GM11168 (cell line): ENCODE measurements around the gene RELA.
"Not testable (repeated sequence)": the region's sequence is repeated elsewhere in the genome, so short reads cannot be mapped to it uniquely, and the experiment has no call there.

ENCODE experiments used
- in situ Hi-C: fragments of 300-500 bp; cut with MboI; formaldehyde crosslinking; loops from one replicate; pipeline ENCODE4 v1.12.0; 2022; ENCODE audit warnings: low sequenced_read_pairs; ENCODE audit not compliant: unreplicated experiment

The RELA gene

GRCh38 chr11:65649656-65650546, 12.8 kb downstream of the RELA start:
- in situ Hi-C loops = no loop called here

DNA sequence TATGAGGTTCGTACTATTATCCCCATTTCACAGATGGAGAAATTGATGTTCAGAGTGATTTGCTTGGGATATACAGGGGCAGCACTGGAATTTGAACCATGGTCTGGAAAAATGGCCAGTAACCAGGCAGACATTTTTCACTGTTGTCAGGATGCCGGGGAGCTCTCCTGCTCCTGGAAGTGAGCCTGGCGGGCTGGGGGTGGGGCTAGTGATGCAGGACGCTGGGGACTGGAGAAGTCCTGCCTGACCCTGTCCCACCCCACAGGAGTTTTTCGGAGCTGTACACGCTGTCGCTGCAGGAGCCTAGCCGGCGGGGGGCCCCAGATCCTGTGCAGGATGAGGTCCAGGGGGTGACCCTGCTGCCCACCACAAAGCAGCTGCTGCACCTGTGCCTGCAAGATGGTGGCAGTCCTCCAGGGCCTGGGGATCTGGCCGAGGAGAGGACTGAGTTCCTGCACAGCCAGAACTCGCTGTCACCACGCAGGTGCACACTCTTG, 13.7 kb downstream of the RELA start:
- in situ Hi-C loops = no loop called here

DNA sequence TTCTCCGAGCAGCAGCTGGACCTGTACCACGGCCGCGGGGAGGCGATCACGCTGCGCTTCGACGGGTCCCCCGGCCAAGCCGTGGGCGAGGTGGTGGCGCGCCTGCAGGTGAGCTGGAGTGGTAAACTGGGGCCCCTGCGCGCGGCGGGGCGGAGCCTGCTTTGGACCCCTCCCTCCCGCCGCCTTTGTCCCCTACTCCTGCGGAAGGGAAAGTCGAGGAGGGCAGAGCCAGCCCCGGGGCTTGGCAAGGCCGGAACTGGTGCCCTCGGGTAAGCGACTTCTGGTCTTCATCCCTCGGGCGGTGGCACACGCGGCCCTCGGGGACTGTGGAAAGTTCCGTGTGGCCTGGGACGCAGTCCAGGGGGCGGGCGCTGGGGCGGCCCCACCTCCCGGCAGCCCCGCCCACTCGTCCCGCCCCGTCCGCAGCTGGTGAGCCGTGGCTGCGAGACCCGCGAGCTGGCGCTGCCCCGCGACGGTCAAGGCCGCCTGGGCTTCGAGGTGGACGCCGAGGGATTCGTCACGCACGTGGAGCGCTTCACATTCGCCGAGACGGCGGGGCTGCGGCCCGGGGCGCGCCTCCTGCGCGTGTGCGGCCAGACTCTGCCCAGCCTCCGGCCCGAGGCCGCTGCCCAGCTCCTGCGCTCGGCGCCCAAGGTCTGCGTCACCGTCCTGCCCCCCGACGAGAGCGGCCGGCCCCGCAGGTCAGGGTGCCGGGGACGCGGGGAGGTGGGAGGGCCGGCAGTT, 15.6 kb downstream of the RELA start:
- in situ Hi-C loops = no loop called here

DNA sequence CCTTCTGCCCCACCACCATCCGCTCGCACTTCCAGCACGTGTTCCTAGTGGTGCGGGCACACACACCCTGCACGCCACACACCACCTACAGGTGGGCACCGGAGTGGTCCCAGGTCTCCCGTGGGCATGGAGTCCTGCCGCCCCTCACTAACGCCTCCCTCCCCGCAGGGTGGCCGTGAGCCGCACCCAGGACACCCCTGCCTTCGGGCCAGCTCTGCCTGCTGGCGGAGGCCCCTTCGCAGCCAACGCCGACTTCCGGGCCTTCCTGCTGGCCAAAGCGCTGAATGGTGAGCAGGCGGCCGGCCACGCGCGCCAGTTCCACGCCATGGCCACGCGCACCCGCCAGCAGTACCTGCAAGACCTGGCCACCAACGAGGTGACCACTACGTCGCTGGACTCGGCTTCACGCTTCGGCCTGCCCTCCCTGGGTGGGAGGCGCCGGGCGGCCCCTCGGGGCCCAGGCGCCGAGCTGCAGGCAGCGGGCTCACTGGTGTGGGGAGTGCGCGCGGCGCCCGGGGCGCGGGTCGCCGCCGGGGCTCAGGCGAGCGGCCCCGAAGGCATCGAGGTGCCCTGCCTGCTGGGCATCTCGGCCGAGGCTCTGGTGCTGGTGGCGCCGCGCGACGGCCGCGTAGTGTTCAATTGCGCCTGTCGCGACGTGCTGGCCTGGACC, 16.3 kb downstream of the RELA start:
- in situ Hi-C loops = no loop called here

GRCh38 chr11:65645710-65646109, 17.0 kb downstream of the RELA start:
- in situ Hi-C loops = no loop called here

- in situ Hi-C loops = no loop called here
Measured at GRCh38 chr11:65644837-65645236, 17.9 kb downstream of the RELA start.

DNA sequence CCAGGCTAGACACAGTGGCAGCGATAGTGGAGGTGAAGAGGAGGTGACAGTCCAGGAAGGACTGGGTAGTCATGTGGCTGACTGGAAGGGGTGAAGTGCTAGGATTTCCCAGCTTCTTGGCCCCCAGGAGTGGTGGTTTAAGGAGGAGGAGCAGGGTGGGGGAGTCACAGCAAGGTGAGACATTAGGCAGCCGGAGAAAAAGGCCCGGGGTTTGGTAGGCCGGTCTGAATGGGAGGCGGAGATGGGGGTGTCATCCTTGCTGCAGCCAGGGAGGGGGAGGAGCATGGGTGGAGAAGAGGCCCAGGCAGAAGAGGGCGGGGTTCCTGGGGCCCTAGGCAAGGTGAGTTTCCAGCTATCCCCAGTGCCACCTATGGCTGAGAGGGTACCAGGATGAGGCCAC, 18.7 kb downstream of the RELA start:
- in situ Hi-C loops = no loop called here

GRCh38 chr11:65642014-65642671, 20.6 kb downstream of the RELA start:
- in situ Hi-C loops = no loop called here

- in situ Hi-C loops = no loop called here
Measured at GRCh38 chr11:65641297-65642013, 21.3 kb downstream of the RELA start.

GRCh38 chr11:65640483-65641296, 22.0 kb downstream of the RELA start:
- in situ Hi-C loops = no loop called here

GRCh38 chr11:65639623-65640482, 22.9 kb downstream of the RELA start:
- in situ Hi-C loops = no loop called here

- in situ Hi-C loops = not testable (repeated sequence)
Measured at GRCh38 chr11:65639228-65639597, 23.5 kb downstream of the RELA start.

GRCh38 chr11:65637794-65638419, 24.8 kb downstream of the RELA start, which contains the start of gene SIPA1:
TSS of gene SIPA1 (plus strand) at chr11:65638101. CDS start at chr11:65640922, 2,821 bp downstream.
- in situ Hi-C loops = no loop called here

- in situ Hi-C loops = no loop called here
Measured at GRCh38 chr11:65637032-65637557, 25.6 kb downstream of the RELA start.

DNA sequence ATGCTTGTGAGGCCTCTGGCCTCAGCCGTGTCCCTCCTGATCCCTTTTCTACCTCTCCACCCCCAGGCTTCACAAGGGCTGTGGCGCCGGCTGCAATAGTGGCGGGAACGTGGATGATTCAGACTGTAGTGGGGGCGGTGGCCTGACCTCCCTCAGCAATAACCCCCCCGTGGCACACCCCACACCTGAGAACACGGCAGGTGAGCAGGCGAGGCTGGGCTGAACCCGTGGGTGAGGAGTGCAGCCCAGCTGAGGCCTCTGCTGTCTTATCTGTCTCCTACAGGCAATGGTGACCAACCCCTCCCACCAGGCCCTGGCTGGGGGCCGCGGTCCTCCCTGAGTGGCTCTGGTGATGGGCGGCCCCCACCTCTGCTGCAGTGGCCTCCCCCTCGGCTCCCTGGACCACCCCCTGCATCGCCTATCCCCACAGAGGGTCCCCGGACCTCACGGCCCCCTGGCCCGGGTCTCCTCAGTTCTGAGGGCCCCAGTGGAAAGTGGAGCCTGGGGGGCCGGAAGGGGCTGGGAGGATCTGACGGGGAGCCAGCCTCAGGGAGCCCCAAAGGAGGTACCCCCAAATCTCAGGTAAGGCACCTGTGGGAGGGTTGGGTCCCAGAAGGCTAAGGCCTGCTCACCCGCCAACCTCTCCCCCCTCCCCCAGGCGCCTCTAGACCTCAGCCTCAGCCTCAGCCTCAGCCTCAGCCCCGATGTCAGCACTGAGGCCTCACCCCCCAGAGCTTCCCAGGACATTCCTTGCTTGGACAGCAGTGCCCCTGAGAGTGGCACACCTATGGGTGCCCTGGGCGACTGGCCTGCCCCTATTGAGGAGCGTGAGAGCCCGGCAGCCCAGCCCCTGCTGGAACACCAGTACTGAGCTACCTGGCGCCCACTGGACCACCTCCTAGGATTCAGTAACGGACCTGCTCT, 26.3 kb downstream of the RELA start:
- in situ Hi-C loops = no loop called here
